ENCODE data around the gene LIN7A. TPM values are rescaled to one million over a fixed set of nuclear protein-coding genes. Genes with fewer than 3 reads are reported as not detected.

The LIN7A gene
- total RNA-seq, 5 donors from 2014 or later (not counting 1 experiment from before 2014, with no cell fraction given): 0.03 to 0.12 TPM; not detected in 3

DNA sequence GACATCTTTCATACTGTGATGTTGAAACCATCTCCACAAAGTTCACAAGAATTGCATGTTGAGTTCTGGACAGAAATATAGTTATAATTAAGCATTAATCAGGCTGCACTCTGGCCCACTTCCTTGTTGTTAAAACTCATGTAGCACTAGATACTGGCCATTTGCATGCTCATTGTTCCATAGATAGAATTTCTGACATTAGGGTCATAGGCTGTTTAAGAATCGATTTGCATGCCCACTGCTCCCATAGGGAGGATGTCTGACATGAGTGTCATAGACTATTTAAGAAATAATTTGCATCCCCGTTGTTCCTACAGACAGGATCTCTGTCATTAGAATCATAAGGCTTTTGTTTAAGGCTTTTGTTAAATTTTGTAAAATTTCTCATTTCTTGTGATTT is 170.8 kb downstream of the LIN7A start:
- Histone ChIP-seq H3K4me1 (ENCODE audit: control insufficient read depth in 1 of 2, extremely low read depth in 1 of 2, insufficient read depth in 2 of 2, low read length in 2 of 2) (no peaks in the 10 kb centered on the region), H3K4me3 (ENCODE audit: control insufficient read depth in 1 of 2, extremely low read depth in 1 of 2, low read length in 1 of 2) (no peak overlapping the region), H3K27ac (ENCODE audit: low read length) (no peak overlapping the region), H3K36me3 (ENCODE audit: control insufficient read depth in 2 of 2, extremely low read depth in 1 of 2, insufficient read depth in 1 of 2, low read length in 1 of 2) (no peaks in the 10 kb centered on the region), H3K27me3 (replicated peaks in 1 of 2; ENCODE audit: control insufficient read depth in 2 of 2, extremely low read depth in 1 of 2, insufficient read depth in 2 of 2, low read length in 1 of 2) (no peaks in the 10 kb centered on the region), H3K9me3 (no peaks in the 10 kb centered on the region)
- Mint-ChIP-seq H3K9me3 (peaks cover 0 to 11% (median 3%) of the 10 kb centered on the region in 3 donors), H3K36me3 (no peaks in the 10 kb centered on the region), H3K27me3 (no peaks in the 10 kb centered on the region), H3K27ac (no peak overlapping the region), H3K4me1 (no peaks in the 10 kb centered on the region), H3K4me3 (no peak overlapping the region)
- no peak for ATAC-seq (replicated peaks in 1 of 4)
- no peak for DNase-seq
- WGBS (ENCODE audit: insufficient coverage): no CpG with 5 or more reads among the region's 2 CpGs
- POLR2A ChIA-PET: no interaction called here
- CTCF ChIA-PET: no interaction called here

DNA sequence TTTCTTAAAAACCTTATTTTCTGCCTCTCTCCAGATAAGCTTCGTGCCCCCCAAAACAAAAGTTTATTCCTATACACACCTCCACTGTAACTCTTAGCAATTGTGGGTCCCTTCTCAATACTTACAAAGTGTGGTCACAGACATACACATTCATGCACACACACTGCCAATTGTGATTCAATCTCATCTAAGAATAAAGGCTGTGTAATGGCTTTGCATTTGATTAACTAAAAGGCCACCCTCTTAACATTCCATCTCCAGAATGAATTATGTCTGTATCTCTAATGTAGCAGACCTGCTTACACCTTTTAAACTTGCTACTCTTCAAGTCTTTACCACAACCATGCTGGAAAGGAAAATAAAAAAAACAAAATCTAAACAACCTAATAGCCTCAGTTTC is 171.5 kb downstream of the LIN7A start:
- no peaks in the 10 kb centered on the region for H3K4me1 Mint-ChIP-seq
- ATAC-seq (replicated peaks in 1 of 4) (no peak), DNase-seq (no peak)
- H3K36me3 Mint-ChIP-seq: no peaks in the 10 kb centered on the region
- no peak overlapping the region for H3K27ac Mint-ChIP-seq
- peaks cover 0 to 8% (median 3%) of the 10 kb centered on the region in 3 donors for H3K9me3 Mint-ChIP-seq
- POLR2A ChIA-PET: no interaction called here
- CTCF ChIA-PET: no interaction called here
- Histone ChIP-seq H3K9me3 (no peaks in the 10 kb centered on the region), H3K27me3 (replicated peaks in 1 of 2; ENCODE audit: control insufficient read depth in 2 of 2, extremely low read depth in 1 of 2, insufficient read depth in 2 of 2, low read length in 1 of 2) (no peaks in the 10 kb centered on the region), H3K27ac (ENCODE audit: low read length) (no peak overlapping the region), H3K4me3 (ENCODE audit: control insufficient read depth in 1 of 2, extremely low read depth in 1 of 2, low read length in 1 of 2) (no peak overlapping the region), H3K4me1 (ENCODE audit: control insufficient read depth in 1 of 2, extremely low read depth in 1 of 2, insufficient read depth in 2 of 2, low read length in 2 of 2) (no peaks in the 10 kb centered on the region), H3K36me3 (ENCODE audit: control insufficient read depth in 2 of 2, extremely low read depth in 1 of 2, insufficient read depth in 1 of 2, low read length in 1 of 2) (no peaks in the 10 kb centered on the region)
- no CpG with 5 or more reads among the region's 1 CpG for WGBS (ENCODE audit: insufficient coverage)
- no peak overlapping the region for H3K4me3 Mint-ChIP-seq
- H3K27me3 Mint-ChIP-seq: no peaks in the 10 kb centered on the region

DNA sequence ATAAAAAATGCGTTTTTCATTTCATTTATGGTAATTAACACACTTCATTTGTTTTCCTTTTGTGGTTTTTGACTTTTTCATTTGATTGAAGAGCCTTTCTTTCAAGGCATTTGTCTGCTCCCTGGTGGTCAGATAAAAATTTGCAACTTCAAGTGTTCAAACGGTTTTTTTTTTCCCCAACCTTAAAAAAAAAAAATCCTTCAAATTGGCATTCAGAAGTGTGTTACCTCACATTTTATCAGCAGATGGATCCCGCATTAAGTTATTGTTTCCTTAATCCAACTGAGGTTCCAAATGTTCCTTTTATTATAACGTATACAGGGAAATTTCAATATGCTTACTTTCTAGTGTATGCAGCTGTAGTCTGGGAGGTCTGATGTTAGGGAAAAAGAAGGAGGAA is 173.9 kb downstream of the LIN7A start:
- peaks cover 0 to 8% (median 3%) of the 10 kb centered on the region in 3 donors for H3K9me3 Mint-ChIP-seq
- H3K27me3 ChIP-seq (replicated peaks in 1 of 2; ENCODE audit: control insufficient read depth in 2 of 2, extremely low read depth in 1 of 2, insufficient read depth in 2 of 2, low read length in 1 of 2): no peaks in the 10 kb centered on the region
- no CpG with 5 or more reads among the region's 4 CpGs for WGBS (ENCODE audit: insufficient coverage)
- ChIA-PET POLR2A (no interaction called here), CTCF (no interaction called here)
- H3K4me3 Mint-ChIP-seq: no peak overlapping the region
- ATAC-seq (replicated peaks in 1 of 4) (no peak), DNase-seq (no peak)
- no peaks in the 10 kb centered on the region for H3K36me3 ChIP-seq (ENCODE audit: control insufficient read depth in 2 of 2, extremely low read depth in 1 of 2, insufficient read depth in 1 of 2, low read length in 1 of 2)
- H3K27ac ChIP-seq (ENCODE audit: low read length): no peak overlapping the region
- no peaks in the 10 kb centered on the region for H3K4me1 ChIP-seq (ENCODE audit: control insufficient read depth in 1 of 2, extremely low read depth in 1 of 2, insufficient read depth in 2 of 2, low read length in 2 of 2)
- H3K36me3 Mint-ChIP-seq: no peaks in the 10 kb centered on the region
- no peak overlapping the region for H3K4me3 ChIP-seq (ENCODE audit: control insufficient read depth in 1 of 2, extremely low read depth in 1 of 2, low read length in 1 of 2)
- no peaks in the 10 kb centered on the region for H3K9me3 ChIP-seq
- no peaks in the 10 kb centered on the region for H3K27me3 Mint-ChIP-seq
- no peak overlapping the region for H3K27ac Mint-ChIP-seq
- H3K4me1 Mint-ChIP-seq: no peaks in the 10 kb centered on the region

DNA sequence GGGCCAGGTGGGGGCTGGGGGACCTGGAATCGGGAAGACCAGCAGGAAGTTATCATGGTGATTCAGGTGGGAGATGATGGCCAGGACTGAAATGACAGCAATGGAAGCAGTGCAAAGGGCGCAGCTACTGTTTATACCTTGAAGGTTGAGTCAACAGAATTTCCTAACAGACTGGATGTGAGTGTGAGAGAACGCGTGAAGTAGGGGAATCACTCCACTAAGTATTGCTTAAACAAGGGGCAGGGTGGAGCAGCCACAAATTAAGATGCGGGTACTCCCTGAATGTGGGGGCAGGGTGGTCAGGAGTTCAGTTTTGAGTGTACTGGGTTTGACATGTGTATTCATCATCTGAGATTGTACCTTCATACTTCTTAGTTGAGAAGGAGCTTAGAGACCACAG is 175.9 kb downstream of the LIN7A start:
- POLR2A ChIA-PET: no interaction called here
- 58% methylated on average over 3 of the region's 5 CpGs for WGBS (ENCODE audit: insufficient coverage)
- Histone ChIP-seq H3K4me3 (ENCODE audit: control insufficient read depth in 1 of 2, extremely low read depth in 1 of 2, low read length in 1 of 2) (no peak overlapping the region), H3K9me3 (no peaks in the 10 kb centered on the region), H3K36me3 (ENCODE audit: control insufficient read depth in 2 of 2, extremely low read depth in 1 of 2, insufficient read depth in 1 of 2, low read length in 1 of 2) (no peaks in the 10 kb centered on the region), H3K27me3 (replicated peaks in 1 of 2; ENCODE audit: control insufficient read depth in 2 of 2, extremely low read depth in 1 of 2, insufficient read depth in 2 of 2, low read length in 1 of 2) (no peaks in the 10 kb centered on the region), H3K4me1 (ENCODE audit: control insufficient read depth in 1 of 2, extremely low read depth in 1 of 2, insufficient read depth in 2 of 2, low read length in 2 of 2) (no peaks in the 10 kb centered on the region), H3K27ac (ENCODE audit: low read length) (no peak overlapping the region)
- Mint-ChIP-seq H3K27me3 (no peaks in the 10 kb centered on the region), H3K27ac (no peak overlapping the region), H3K9me3 (peaks cover 0 to 6% (median 0%) of the 10 kb centered on the region in 3 donors), H3K4me3 (no peak overlapping the region), H3K36me3 (no peaks in the 10 kb centered on the region), H3K4me1 (no peaks in the 10 kb centered on the region)
- CTCF ChIA-PET: no interaction called here
- ATAC-seq (replicated peaks in 1 of 4) (no peak), DNase-seq (no peak)

DNA sequence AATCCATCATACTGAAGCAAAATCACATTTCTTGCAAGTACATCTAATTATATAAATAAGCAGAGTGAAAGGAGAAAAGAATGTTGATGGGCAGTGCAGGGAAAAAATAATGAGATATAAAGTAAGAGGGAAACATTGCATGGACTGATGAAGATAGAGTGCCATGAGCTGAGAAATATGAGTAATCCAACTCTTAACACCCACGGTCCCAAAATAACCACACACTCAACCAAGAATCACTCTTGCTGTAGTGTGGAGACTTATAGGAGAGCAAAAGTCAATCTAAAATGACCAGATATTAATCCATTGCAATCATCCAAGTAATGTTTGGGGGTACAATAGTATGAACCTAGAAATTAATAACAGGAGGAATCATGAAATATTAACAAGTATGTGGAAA is 180.9 kb downstream of the LIN7A start:
- H3K9me3 Mint-ChIP-seq: peaks cover 4 to 18% (median 6%) of the 10 kb centered on the region in 3 donors
- H3K27ac Mint-ChIP-seq: no peak overlapping the region
- H3K4me3 Mint-ChIP-seq: no peak overlapping the region
- H3K9me3 ChIP-seq: no peaks in the 10 kb centered on the region
- ATAC-seq (replicated peaks in 1 of 4) (no peak), DNase-seq (no peak)
- no peaks in the 10 kb centered on the region for H3K36me3 ChIP-seq (ENCODE audit: control insufficient read depth in 2 of 2, extremely low read depth in 1 of 2, insufficient read depth in 1 of 2, low read length in 1 of 2)
- no CpG with 5 or more reads among the region's 1 CpG for WGBS (ENCODE audit: insufficient coverage)
- H3K27me3 ChIP-seq (replicated peaks in 1 of 2; ENCODE audit: control insufficient read depth in 2 of 2, extremely low read depth in 1 of 2, insufficient read depth in 2 of 2, low read length in 1 of 2): no peaks in the 10 kb centered on the region
- POLR2A ChIA-PET: no interaction called here
- no peaks in the 10 kb centered on the region for H3K36me3 Mint-ChIP-seq
- H3K4me3 ChIP-seq (ENCODE audit: control insufficient read depth in 1 of 2, extremely low read depth in 1 of 2, low read length in 1 of 2): no peak overlapping the region
- H3K27ac ChIP-seq (ENCODE audit: low read length): no peak overlapping the region
- CTCF ChIA-PET: no interaction called here
- no peaks in the 10 kb centered on the region for H3K4me1 Mint-ChIP-seq
- no peaks in the 10 kb centered on the region for H3K4me1 ChIP-seq (ENCODE audit: control insufficient read depth in 1 of 2, extremely low read depth in 1 of 2, insufficient read depth in 2 of 2, low read length in 2 of 2)
- no peaks in the 10 kb centered on the region for H3K27me3 Mint-ChIP-seq

DNA sequence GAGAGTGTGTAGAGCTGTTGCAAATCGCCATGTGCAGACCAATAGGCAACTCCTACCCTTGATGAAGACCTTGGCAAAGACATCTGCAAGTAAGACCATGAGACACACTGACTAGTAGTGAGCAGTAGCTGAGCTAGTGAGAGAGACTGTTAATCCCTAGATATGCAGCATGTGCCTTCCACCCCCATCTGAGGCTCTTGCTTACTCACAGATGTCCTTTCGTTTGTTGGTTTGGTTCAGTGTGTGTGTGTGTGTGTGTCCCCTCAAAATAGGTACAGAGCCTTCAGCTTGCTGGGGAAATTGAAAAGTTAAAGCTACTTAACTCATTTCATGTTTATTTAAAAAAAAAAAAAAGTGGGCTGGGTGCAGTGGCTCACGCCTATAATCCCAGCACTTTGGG is 183.5 kb downstream of the LIN7A start:
- Histone ChIP-seq H3K4me1 (ENCODE audit: control insufficient read depth in 1 of 2, extremely low read depth in 1 of 2, insufficient read depth in 2 of 2, low read length in 2 of 2) (no peaks in the 10 kb centered on the region), H3K9me3 (no peaks in the 10 kb centered on the region), H3K36me3 (ENCODE audit: control insufficient read depth in 2 of 2, extremely low read depth in 1 of 2, insufficient read depth in 1 of 2, low read length in 1 of 2) (no peaks in the 10 kb centered on the region), H3K27ac (ENCODE audit: low read length) (no peak overlapping the region), H3K27me3 (replicated peaks in 1 of 2; ENCODE audit: control insufficient read depth in 2 of 2, extremely low read depth in 1 of 2, insufficient read depth in 2 of 2, low read length in 1 of 2) (no peaks in the 10 kb centered on the region), H3K4me3 (ENCODE audit: control insufficient read depth in 1 of 2, extremely low read depth in 1 of 2, low read length in 1 of 2) (no peak overlapping the region)
- ChIA-PET CTCF (no interaction called here), POLR2A (no interaction called here)
- WGBS (ENCODE audit: insufficient coverage): no CpG with 5 or more reads among the region's 3 CpGs
- Mint-ChIP-seq H3K36me3 (no peaks in the 10 kb centered on the region), H3K4me1 (no peaks in the 10 kb centered on the region), H3K4me3 (no peak overlapping the region), H3K27me3 (no peaks in the 10 kb centered on the region), H3K9me3 (peaks cover 4 to 18% (median 6%) of the 10 kb centered on the region in 3 donors), H3K27ac (no peak overlapping the region)
- ATAC-seq (replicated peaks in 1 of 4) (no peak), DNase-seq (no peak)

DNA sequence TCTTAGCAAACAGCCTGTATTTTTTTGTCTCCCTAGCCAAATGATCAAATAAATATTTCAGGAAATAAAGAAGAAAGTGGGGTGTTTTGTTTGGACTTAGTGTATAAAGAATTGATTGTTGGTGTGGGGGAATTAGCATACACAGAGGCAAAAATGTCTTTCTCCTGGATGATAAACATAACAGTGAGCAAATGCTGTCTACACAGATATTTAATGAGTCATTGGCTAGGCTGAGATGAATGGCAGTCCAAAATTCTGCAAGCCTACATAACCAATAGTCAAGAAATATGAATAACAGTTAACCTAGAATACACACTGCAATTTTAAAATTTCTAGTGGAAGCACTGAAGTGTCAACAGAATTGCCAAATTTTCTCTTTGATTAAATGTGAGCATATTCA is 185.3 kb downstream of the LIN7A start:
- no peak for DNase-seq
- Mint-ChIP-seq H3K4me1 (no peaks in the 10 kb centered on the region), H3K36me3 (no peaks in the 10 kb centered on the region), H3K27ac (no peak overlapping the region), H3K9me3 (peaks cover 4 to 18% (median 6%) of the 10 kb centered on the region in 3 donors), H3K27me3 (no peaks in the 10 kb centered on the region), H3K4me3 (no peak overlapping the region)
- Histone ChIP-seq H3K36me3 (ENCODE audit: control insufficient read depth in 2 of 2, extremely low read depth in 1 of 2, insufficient read depth in 1 of 2, low read length in 1 of 2) (no peaks in the 10 kb centered on the region), H3K9me3 (no peaks in the 10 kb centered on the region), H3K27ac (ENCODE audit: low read length) (no peak overlapping the region), H3K4me3 (ENCODE audit: control insufficient read depth in 1 of 2, extremely low read depth in 1 of 2, low read length in 1 of 2) (no peak overlapping the region), H3K4me1 (ENCODE audit: control insufficient read depth in 1 of 2, extremely low read depth in 1 of 2, insufficient read depth in 2 of 2, low read length in 2 of 2) (no peaks in the 10 kb centered on the region), H3K27me3 (replicated peaks in 1 of 2; ENCODE audit: control insufficient read depth in 2 of 2, extremely low read depth in 1 of 2, insufficient read depth in 2 of 2, low read length in 1 of 2) (no peaks in the 10 kb centered on the region)
- ATAC-seq (replicated peaks in 1 of 4): no peak
- ChIA-PET CTCF (no interaction called here), POLR2A (no interaction called here)
